Peyer's patch (tissue), 4 donors: Measurements from ENCODE around the gene PSMG4. TPM values are rescaled to one million over a fixed set of nuclear protein-coding genes. Genes with fewer than 3 reads are reported as not detected.
"Not testable (repeated sequence)": the region's sequence is repeated elsewhere in the genome, so short reads cannot be mapped to it uniquely, and the experiment has no call there.

ENCODE experiments used
- DNase-seq, 3 donors: peaks; one replicate each; pipeline ENCODE4 v3.0.0-alpha.2; 2017 to 2019
- H3K27ac ChIP-seq, 4 donors: fragments of 200-600 bp; sonication (generic); one replicate each; pipeline ENCODE4 v1.5.1; 2016 to 2019
- H3K27me3 ChIP-seq, 2 donors: fragments of 200-600 bp; sonication (generic); one replicate each; pipeline ENCODE4 v1.5.1; 2019
- H3K36me3 ChIP-seq, 3 donors: fragments of 200-600 bp; sonication (generic); one replicate each; pipeline ENCODE4 v1.5.1; 2016 to 2019
- H3K4me1 ChIP-seq, 4 donors: fragments of 200-600 bp; sonication (generic); one replicate each; pipeline ENCODE4 v1.5.1; 2016 to 2019
- H3K4me3 ChIP-seq, 4 donors: fragments of 200-600 bp; sonication (generic); 1 replicate in 3 of 4; 2 replicates in 1 of 4; pipeline ENCODE4 v1.5.1; 2016 to 2019; ENCODE audit warnings: mild to moderate bottlenecking in 1 of 4
- H3K9me3 ChIP-seq, 4 donors: fragments of 200-600 bp; sonication (generic); one replicate each; pipeline ENCODE4 v1.5.1; 2016 to 2019; ENCODE audit warnings: mild to moderate bottlenecking in 1 of 4
- CTCF ChIP-seq, 6 experiments: fragments of 450-650 bp in 4 of 6; fragments of 200-600 bp in 2 of 6; sonication (generic) in 1 of 6; IDR thresholded peaks; one replicate each; pipeline ENCODE4 v1.5.1; 2017 to 2019; ENCODE audit warnings: antibody characterized with exemption in 6 of 6, mild to moderate bottlenecking in 3 of 6, moderate library complexity in 1 of 6
- POLR2A ChIP-seq, 2 donors: fragments of 450-650 bp; IDR thresholded peaks; one replicate each; pipeline ENCODE4 v1.5.1; 2017; ENCODE audit warnings: antibody characterized with exemption in 2 of 2, mild to moderate bottlenecking in 2 of 2, moderate library complexity in 2 of 2
- total RNA-seq, 4 donors: library from RNA; depleted of rRNA; stranded (reverse); fragments of >200 nt; gene quantifications; one replicate each; pipeline ENCODE4 v1.1.0, GENCODE V29; 2016

PSMG4 gene
- total RNA-seq, 4 donors from 2014 or later, result 6.6 to 16.8 (median 15.9) TPM

GRCh38 chr6:3236005-3236404 is 22.7 kb upstream of the PSMG4 start:
- Histone ChIP-seq H3K4me3 (no peak overlapping the region), H3K36me3 (no peaks in the 10 kb centered on the region), H3K27ac (no peak overlapping the region), H3K27me3 (no peaks in the 10 kb centered on the region), H3K9me3 (no peaks in the 10 kb centered on the region), H3K4me1 (peaks cover 0 to 13% (median 9%) of the 10 kb centered on the region in 4 donors)
- DNase-seq, result no peak
- TF ChIP-seq POLR2A (IDR thresholded peaks at IDR 0.05), result no peak
- no peak for TF ChIP-seq CTCF (IDR thresholded peaks at IDR 0.05)

- Histone ChIP-seq H3K27me3 (no peaks in the 10 kb centered on the region), H3K4me3 (no peak overlapping the region), H3K9me3 (no peaks in the 10 kb centered on the region), H3K4me1 (no peaks in the 10 kb centered on the region), H3K27ac (no peak overlapping the region), H3K36me3 (no peaks in the 10 kb centered on the region)
- DNase-seq, result no peak
- TF ChIP-seq CTCF (IDR thresholded peaks at IDR 0.05) (no peak), POLR2A (IDR thresholded peaks at IDR 0.05) (no peak)
Observed at GRCh38 chr6:3237761-3238662, 20.7 kb upstream of the PSMG4 start.

- Histone ChIP-seq H3K27me3 (no peaks in the 10 kb centered on the region), H3K9me3 (no peaks in the 10 kb centered on the region), H3K36me3 (no peaks in the 10 kb centered on the region), H3K27ac (no peak overlapping the region), H3K4me1 (no peaks in the 10 kb centered on the region), H3K4me3 (no peak overlapping the region)
- no peak for DNase-seq
- no peak for TF ChIP-seq POLR2A (IDR thresholded peaks at IDR 0.05)
- peak in 2 of 6 experiments; percentile 32 to 33 for TF ChIP-seq CTCF (IDR thresholded peaks at IDR 0.05)
Observed at GRCh38 chr6:3239110-3239830, 19.5 kb upstream of the PSMG4 start.

GRCh38 chr6:3240595-3240994 is 18.2 kb upstream of the PSMG4 start:
- Histone ChIP-seq H3K4me3 (no peak overlapping the region), H3K4me1 (no peaks in the 10 kb centered on the region), H3K36me3 (no peaks in the 10 kb centered on the region), H3K9me3 (no peaks in the 10 kb centered on the region), H3K27me3 (no peaks in the 10 kb centered on the region), H3K27ac (no peak overlapping the region)
- DNase-seq, result no peak
- no peak for TF ChIP-seq CTCF (IDR thresholded peaks at IDR 0.05)
- no peak for TF ChIP-seq POLR2A (IDR thresholded peaks at IDR 0.05)

GRCh38 chr6:3241745-3242144 is 17.0 kb upstream of the PSMG4 start:
- not testable (repeated sequence) for H3K36me3 ChIP-seq, H3K9me3 ChIP-seq, H3K4me3 ChIP-seq, H3K4me1 ChIP-seq, H3K27ac ChIP-seq, H3K27me3 ChIP-seq, DNase-seq

- no peak overlapping the region for H3K27ac ChIP-seq
- TF ChIP-seq POLR2A (IDR thresholded peaks at IDR 0.05) (no peak), CTCF (IDR thresholded peaks at IDR 0.05) (no peak)
Observed at GRCh38 chr6:3242768-3243167, 16.0 kb upstream of the PSMG4 start.

More at GRCh38 chr6:3242768-3243167, 16.0 kb upstream of the PSMG4 start:
- DNase-seq, result no peak
- H3K4me3 ChIP-seq, result no peak overlapping the region
- no peaks in the 10 kb centered on the region for H3K27me3 ChIP-seq
- peaks cover 0 to 7% (median 0%) of the 10 kb centered on the region in 4 donors for H3K4me1 ChIP-seq
- no peaks in the 10 kb centered on the region for H3K9me3 ChIP-seq
- H3K36me3 ChIP-seq, result no peaks in the 10 kb centered on the region
